Endothelial cell (in vitro differentiated cells): ENCODE results near the gene CCL17. TPM values are rescaled to one million over a fixed set of nuclear protein-coding genes. Genes with fewer than 3 reads are reported as not detected.

Experiments
- DNase-seq: peaks from one replicate; pipeline ENCODE4 v3.0.0; 2021; ENCODE audit warnings: low spot score
- H3K27ac Mint-ChIP-seq: one replicate; pipeline ENCODE4 v1.8.0; 2021; ENCODE audit warnings: mixed read lengths, inconsistent platforms; ENCODE audit not compliant: unreplicated experiment
- H3K27me3 Mint-ChIP-seq: one replicate; pipeline ENCODE4 v1.8.0; 2021; ENCODE audit warnings: mild to moderate bottlenecking, moderate library complexity, mixed read lengths, inconsistent platforms; ENCODE audit not compliant: unreplicated experiment
- H3K36me3 Mint-ChIP-seq: one replicate; pipeline ENCODE4 v1.8.0; 2021; ENCODE audit warnings: mild to moderate bottlenecking, low read depth, mixed read lengths, inconsistent platforms; ENCODE audit not compliant: unreplicated experiment
- H3K4me1 Mint-ChIP-seq: one replicate; pipeline ENCODE4 v1.8.0; 2021; ENCODE audit warnings: mild to moderate bottlenecking, mixed read lengths, inconsistent platforms; ENCODE audit not compliant: unreplicated experiment
- H3K4me3 Mint-ChIP-seq: one replicate; pipeline ENCODE4 v1.8.0; 2021; ENCODE audit warnings: mild to moderate bottlenecking, mixed read lengths, inconsistent platforms; ENCODE audit not compliant: unreplicated experiment
- H3K9me3 Mint-ChIP-seq: one replicate; pipeline ENCODE4 v1.8.0; 2021; ENCODE audit warnings: mixed read lengths, inconsistent platforms; ENCODE audit not compliant: unreplicated experiment
- CTCF ChIP-seq: fragments of 200-600 bp; sonication (generic); IDR thresholded peaks from one replicate; pipeline ENCODE4 v1.5.0; 2021; ENCODE audit warnings: antibody characterized with exemption; ENCODE audit not compliant: unreplicated experiment
- total RNA-seq: library from RNA; stranded (reverse); fragmentation: NEBNext Ultra II Directional; extraction: Animal tissue kit (Norgen Biotek cat#: 25700); gene quantifications from one replicate; pipeline ENCODE4 v1.2.1, GENCODE V29; 2021; ENCODE audit not compliant: unreplicated experiment

CCL17 gene
- total RNA-seq, 1 donor from 2014 or later: not detected

- H3K4me1 Mint-ChIP-seq: no peaks in the 10 kb centered on the region
- TF ChIP-seq CTCF: no peak
- no peak overlapping the region for H3K4me3 Mint-ChIP-seq
- peaks cover 2% of the 10 kb centered on the region for H3K27me3 Mint-ChIP-seq
- no peaks in the 10 kb centered on the region for H3K9me3 Mint-ChIP-seq
- H3K27ac Mint-ChIP-seq: no peak overlapping the region
- DNase-seq: no peak
- peaks cover 51% of the 10 kb centered on the region for H3K36me3 Mint-ChIP-seq
Measured at GRCh38 chr16:57427824-57428223, 23.3 kb downstream of the CCL17 start.

- peaks cover 4% of the 10 kb centered on the region for H3K27me3 Mint-ChIP-seq
Measured at GRCh38 chr16:57430955-57431354, 26.4 kb downstream of the CCL17 start.

GRCh38 chr16:57432505-57432904 lies 27.9 kb downstream of the CCL17 start:
- no peak overlapping the region for H3K27ac Mint-ChIP-seq
- H3K4me1 Mint-ChIP-seq: no peaks in the 10 kb centered on the region
- H3K27me3 Mint-ChIP-seq: peaks cover 4% of the 10 kb centered on the region
- DNase-seq: no peak
- no peak overlapping the region for H3K4me3 Mint-ChIP-seq
- no peaks in the 10 kb centered on the region for H3K9me3 Mint-ChIP-seq
- H3K36me3 Mint-ChIP-seq: peaks cover 58% of the 10 kb centered on the region
- no peak for TF ChIP-seq CTCF

More at GRCh38 chr16:57430955-57431354, 26.4 kb downstream of the CCL17 start:
- no peaks in the 10 kb centered on the region for H3K9me3 Mint-ChIP-seq
- no peak for DNase-seq
- H3K4me1 Mint-ChIP-seq: no peaks in the 10 kb centered on the region
- H3K4me3 Mint-ChIP-seq: no peak overlapping the region
- no peak overlapping the region for H3K27ac Mint-ChIP-seq
- H3K36me3 Mint-ChIP-seq: peaks cover 63% of the 10 kb centered on the region
- TF ChIP-seq CTCF: no peak

GRCh38 chr16:57432989-57433388 lies 28.4 kb downstream of the CCL17 start:
- DNase-seq: no peak
- no peak overlapping the region for H3K4me3 Mint-ChIP-seq
- no peak for TF ChIP-seq CTCF
- H3K9me3 Mint-ChIP-seq: no peaks in the 10 kb centered on the region
- H3K4me1 Mint-ChIP-seq: no peaks in the 10 kb centered on the region
- H3K27me3 Mint-ChIP-seq: peaks cover 4% of the 10 kb centered on the region
- H3K27ac Mint-ChIP-seq: no peak overlapping the region
- H3K36me3 Mint-ChIP-seq: peaks cover 53% of the 10 kb centered on the region

GRCh38 chr16:57434003-57434402 lies 29.4 kb downstream of the CCL17 start:
- no peak for TF ChIP-seq CTCF
- no peak for DNase-seq

More at GRCh38 chr16:57434003-57434402, 29.4 kb downstream of the CCL17 start:
- peaks cover 53% of the 10 kb centered on the region for H3K36me3 Mint-ChIP-seq
- H3K9me3 Mint-ChIP-seq: no peaks in the 10 kb centered on the region
- no peak overlapping the region for H3K27ac Mint-ChIP-seq
- H3K4me3 Mint-ChIP-seq: no peak overlapping the region
- H3K27me3 Mint-ChIP-seq: peaks cover 4% of the 10 kb centered on the region
- H3K4me1 Mint-ChIP-seq: no peaks in the 10 kb centered on the region
